Left colon (tissue), 2 donors: ENCODE data around the gene MREG. TPM values are rescaled to one million over a fixed set of nuclear protein-coding genes. Genes with fewer than 3 reads are reported as not detected.

ENCODE experiments used
- ATAC-seq: fragments of 200-7000 bp; cut with Tn5 transposase; one replicate; pipeline ENCODE4 v1.9.1; 2020; ENCODE audit warnings: mild to moderate bottlenecking, moderate library complexity
- DNase-seq, 2 donors: peaks; one replicate each; pipeline ENCODE4 v3.0.0-alpha.2; 2020
- intact Hi-C, 2 donors: fragments of 100-400 bp; cut with DNase I in 1 of 2; cut with micrococcal nuclease in 1 of 2; formaldehyde crosslinking; loops; one replicate each; pipeline versions ENCODE4 v1.11.2 to v1.14.0; 2022; cut with DNase I, micrococcal nuclease
- long read RNA-seq: library from polyadenylated mRNA; unstranded; transcript quantifications from one replicate; pipeline ENCODE4 v2.0.0, GENCODE V29; 2021
- total RNA-seq, 2 donors: library from RNA; stranded (reverse); fragmentation: NEBNext Ultra II Directional; extraction: Animal tissue kit (Norgen Biotek cat#: 25700); gene quantifications; one replicate each; pipeline ENCODE4 v1.2.1, GENCODE V29; 2021
- donor health status: DM: no; HTN: no; CAD: no.
- donor health status: DM: yes; HTN: yes; CAD: no.

Gene MREG
- total RNA-seq: 10 to 100 TPM in 1 of 2 donors, 1 to 10 TPM in 1; 8.9 to 12.4 TPM
- long read RNA-seq, partial matches to known transcripts: 0 of 3 reads
- long read RNA-seq, other reads (novel, unspliced or antisense): 0 of 3 reads

GRCh38 chr2:216013080-216013909 is at the start of gene MREG:
Gene MREG (minus strand): TSS chr2:216013551. CDS start chr2:216013327, 224 bp downstream.
- peak; percentile 75 to 83 for DNase-seq
- ATAC-seq: peak; percentile 82
- intact Hi-C loops: no loop called here

- DNase-seq (no peak), ATAC-seq (no peak)
- intact Hi-C loops: no loop called here
Measured at GRCh38 chr2:216059233-216059834, 46.0 kb upstream of the MREG start.

GRCh38 chr2:216057688-216058193 is 44.4 kb upstream of the MREG start:
- intact Hi-C loops: no loop called here
- DNase-seq: peak; percentile 53 to 67
- peak; percentile 94 for ATAC-seq

DNA sequence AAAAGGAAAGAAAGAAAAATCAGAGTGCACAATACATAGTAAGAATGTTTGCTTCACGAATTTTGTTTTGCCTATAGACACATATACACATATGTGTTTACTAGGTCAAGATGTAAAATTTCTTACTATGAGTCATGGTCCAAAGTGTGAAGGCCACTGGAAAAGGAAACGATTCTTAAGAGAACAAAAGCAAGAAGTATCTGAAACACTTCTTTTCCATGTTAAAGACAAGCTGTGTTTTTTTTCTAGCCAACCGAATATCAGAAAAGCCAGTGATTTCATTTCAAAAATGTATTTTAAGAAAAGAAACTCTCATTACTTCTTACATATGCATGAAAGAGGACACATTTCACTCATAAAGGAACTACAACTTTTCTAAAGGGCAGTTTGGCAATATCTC is 43.4 kb upstream of the MREG start:
- intact Hi-C loops: no loop called here
- DNase-seq (no peak), ATAC-seq (peak; percentile 77)

DNA sequence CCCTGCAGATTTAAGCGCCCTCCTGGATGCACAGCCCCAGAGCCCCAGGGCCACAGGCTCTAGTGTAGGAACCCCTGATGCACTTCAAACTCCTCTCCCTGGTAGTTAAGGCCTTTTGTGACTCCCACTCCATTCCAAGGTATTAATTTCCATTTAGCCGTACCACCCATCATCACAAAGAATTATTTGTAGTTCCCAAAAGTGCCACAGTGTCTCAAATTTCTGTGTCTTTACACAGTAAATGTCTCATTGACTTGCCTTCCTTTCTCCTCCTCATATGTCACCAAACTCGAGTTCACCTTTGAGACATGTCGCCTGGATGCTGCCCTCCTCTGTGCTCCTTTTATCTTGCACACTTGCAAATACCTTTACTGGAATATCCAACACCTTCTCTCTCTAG is 42.3 kb upstream of the MREG start:
- intact Hi-C loops: no loop called here
- ATAC-seq: no peak
- DNase-seq: no peak

GRCh38 chr2:216052420-216052819 is 39.1 kb upstream of the MREG start:
- intact Hi-C loops: no loop called here
- ATAC-seq (no peak), DNase-seq (no peak)

DNA sequence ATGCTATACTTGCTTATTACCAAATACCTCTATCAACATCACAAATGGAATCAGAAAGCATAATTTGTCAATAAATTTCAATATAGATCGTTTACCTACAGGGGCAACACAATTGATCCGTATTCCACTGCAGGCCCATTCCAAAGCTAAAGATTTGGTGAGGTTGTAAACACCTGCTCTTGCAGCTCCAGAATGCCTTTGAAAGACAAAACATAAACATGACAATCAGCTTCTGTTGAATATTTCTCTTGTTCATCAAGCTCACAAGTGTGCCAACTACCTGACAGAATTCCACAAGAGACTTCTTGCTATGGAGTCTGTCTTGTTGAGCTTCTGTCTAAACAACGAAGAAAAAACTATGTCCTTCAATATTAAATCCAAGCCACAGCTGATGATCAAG is 38.0 kb upstream of the MREG start:
- DNase-seq: no peak
- ATAC-seq: no peak
- intact Hi-C loops: no loop called here

- intact Hi-C loops: no loop called here
- DNase-seq: no peak
- no peak for ATAC-seq
Measured at GRCh38 chr2:216049452-216049851, 36.1 kb upstream of the MREG start.

- ATAC-seq (no peak), DNase-seq (no peak)
- intact Hi-C loops: no loop called here
Measured at GRCh38 chr2:216047397-216047796, 34.0 kb upstream of the MREG start.

GRCh38 chr2:216044883-216045486 is 31.6 kb upstream of the MREG start:
- ATAC-seq (no peak), DNase-seq (no peak)
- intact Hi-C loops: no loop called here

GRCh38 chr2:216043949-216044348 is 30.6 kb upstream of the MREG start:
- no peak for ATAC-seq
- no peak for DNase-seq
- intact Hi-C loops: no loop called here

- DNase-seq (no peak), ATAC-seq (no peak)
- intact Hi-C loops: no loop called here
Measured at GRCh38 chr2:216041438-216041837, 28.1 kb upstream of the MREG start.

DNA sequence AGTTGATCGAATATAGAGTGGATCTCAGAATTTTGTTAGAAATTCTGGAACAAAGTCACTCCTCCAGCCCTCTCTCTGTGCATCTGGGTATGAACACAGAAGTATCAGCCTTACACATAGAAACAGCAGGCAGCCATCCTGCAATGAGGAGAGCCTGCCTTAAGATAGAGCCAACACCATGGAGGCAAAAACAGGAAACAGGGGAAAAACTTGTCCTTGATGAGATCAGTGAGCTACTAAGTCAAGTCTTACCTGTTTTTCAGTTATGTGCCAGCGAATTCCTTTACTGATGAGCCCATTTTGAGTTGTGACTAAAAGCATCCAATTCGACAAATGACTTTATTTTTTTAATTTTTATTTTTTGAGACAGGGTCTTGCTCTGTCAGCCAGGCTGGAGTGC is 26.6 kb upstream of the MREG start:
- intact Hi-C loops: no loop called here
- ATAC-seq (no peak), DNase-seq (no peak)

GRCh38 chr2:216034065-216034464 is 20.7 kb upstream of the MREG start:
- intact Hi-C loops: no loop called here
- DNase-seq (peak; percentile 38 to 75), ATAC-seq (peak; percentile 71)

- ATAC-seq (no peak), DNase-seq (no peak)
- intact Hi-C loops: no loop called here
Measured at GRCh38 chr2:216033403-216033802, 20.1 kb upstream of the MREG start.

DNA sequence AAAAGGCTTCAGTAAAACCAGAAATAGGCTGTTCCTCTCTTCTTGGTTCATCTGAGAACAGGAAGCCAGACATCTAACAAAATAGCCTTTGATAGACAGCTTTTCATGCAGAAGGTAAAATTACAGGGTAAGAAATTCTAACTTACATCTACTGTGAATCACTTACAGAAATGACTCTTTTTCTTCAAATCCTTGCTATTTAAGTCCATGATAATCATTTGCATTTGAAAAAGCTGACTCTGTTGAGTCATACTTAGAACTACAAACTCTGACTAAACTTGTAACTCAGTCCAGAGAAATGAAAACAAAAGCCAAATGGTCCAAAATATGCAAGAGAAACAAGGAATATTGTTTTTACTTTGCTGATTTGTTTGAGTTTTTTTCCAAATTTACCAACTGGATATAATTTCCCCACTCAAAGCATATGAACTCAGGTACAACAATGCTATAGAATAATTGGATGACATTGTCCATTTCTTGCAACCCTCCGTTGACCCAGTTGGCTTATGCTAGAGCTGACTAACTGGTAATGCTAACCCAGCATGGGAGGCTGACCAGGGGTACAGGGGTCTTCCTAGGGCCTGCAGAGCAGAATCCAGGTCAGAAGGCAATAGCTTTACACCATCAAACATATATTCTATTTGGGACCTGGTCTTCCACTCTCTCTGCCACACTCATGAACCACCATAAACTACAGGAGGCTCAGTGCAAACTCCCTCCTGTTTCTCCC is 18.8 kb upstream of the MREG start:
- DNase-seq: no peak
- intact Hi-C loops: no loop called here

GRCh38 chr2:216030216-216030615 is 16.9 kb upstream of the MREG start:
- intact Hi-C loops: no loop called here
- DNase-seq: no peak
- no peak for ATAC-seq

More for the DNA sequence above, 18.8 kb upstream of the MREG start:
- ATAC-seq: no peak

GRCh38 chr2:216029416-216030129 is 16.2 kb upstream of the MREG start:
- ATAC-seq (no peak), DNase-seq (no peak)
- intact Hi-C loops: no loop called here
